Lung (tissue), 16 donors: ENCODE data around the gene KRTAP9-4. TPM values are rescaled to one million over a fixed set of nuclear protein-coding genes. Genes with fewer than 3 reads are reported as not detected.
A peak's percentile ranks its signal among the peaks of the same experiment; 100 is the strongest.
"Not testable (repeated sequence)": the region's sequence is repeated elsewhere in the genome, so short reads cannot be mapped to it uniquely, and the experiment has no call there.

Experiments used
- ATAC-seq: fragments of 200-7000 bp; cut with Tn5 transposase; one replicate; pipeline ENCODE4 v1.9.1; 2020; ENCODE audit warnings: moderate number of reproducible peaks; ENCODE audit not compliant: insufficient read depth, low FRiP score
- DNase-seq, 3 donors: peaks; one replicate each; pipeline ENCODE4 v3.0.0-alpha.2; 2013 to 2017
- H3K27ac ChIP-seq, 2 donors: one replicate each; pipeline ENCODE4 v1.5.1; 2013; ENCODE audit warnings: mild to moderate bottlenecking in 2 of 2, moderate library complexity in 2 of 2, control low read depth in 1 of 2, inconsistent platforms in 1 of 2, low read depth in 1 of 2, low read length in 1 of 2
- H3K27me3 ChIP-seq, 3 donors: one replicate each; pipeline ENCODE4 v1.5.1; 2013; ENCODE audit warnings: low read length in 2 of 3; ENCODE audit not compliant: control insufficient read depth in 3 of 3, insufficient read depth in 3 of 3
- H3K36me3 ChIP-seq, 4 donors: one replicate each; pipeline ENCODE4 v1.5.1; 2013; ENCODE audit warnings: low read length in 4 of 4, mild to moderate bottlenecking in 1 of 4, moderate library complexity in 1 of 4; ENCODE audit not compliant: control insufficient read depth in 4 of 4, insufficient read depth in 4 of 4
- H3K4me1 ChIP-seq, 5 donors: one replicate each; pipeline ENCODE4 v1.5.1; 2013; ENCODE audit warnings: low read length in 5 of 5, mild to moderate bottlenecking in 2 of 5, moderate library complexity in 1 of 5; ENCODE audit not compliant: control insufficient read depth in 5 of 5, insufficient read depth in 5 of 5
- H3K4me3 ChIP-seq: one replicate; pipeline ENCODE4 v1.5.1; 2013; ENCODE audit warnings: mild to moderate bottlenecking, control low read depth, moderate library complexity
- H3K9ac ChIP-seq, 2 donors: one replicate each; pipeline ENCODE4 v1.5.1; 2013; ENCODE audit warnings: low read length in 2 of 2, control low read depth in 1 of 2; ENCODE audit not compliant: insufficient read depth in 1 of 2
- H3K9me3 ChIP-seq, 4 donors: one replicate each; pipeline ENCODE4 v1.5.1; 2013; ENCODE audit warnings: low read length in 3 of 4, mild to moderate bottlenecking in 1 of 4, moderate library complexity in 1 of 4; ENCODE audit not compliant: control insufficient read depth in 4 of 4, insufficient read depth in 3 of 4
- CTCF ChIP-seq: IDR thresholded peaks from 2 replicates; pipeline ENCODE4 v1.5.1; 2012; ENCODE audit warnings: mild to moderate bottlenecking; ENCODE audit errors: control extremely low read depth, extremely low read depth
- WGBS, 2 donors: extraction: QIAGEN DNeasy Blood & Tissue Kit; methylation state at CpG; one replicate each; pipeline ENCODE4 v1.1.7; 2013; 5-methylcytosine and 5-hydroxymethylcytosine counted together
- long read RNA-seq, 5 donors: transcript quantifications; one replicate each; lab custom pipeline, GENCODE V29; 2026
- polyA plus RNA-seq, 2 donors: library from polyadenylated mRNA; stranded (reverse); fragments of 200-250 nt; gene quantifications; one replicate each; pipeline ENCODE4 v1.2.1, GENCODE V29; 2013
- total RNA-seq, 2 donors: library from RNA; depleted of rRNA in 1 of 2; stranded (reverse); fragments of >200 nt in 1 of 2; gene quantifications; one replicate each; pipeline ENCODE4 v1.2.1, GENCODE V29; 2014 to 2021
- donor health status: control.
- donor health status: control.
- donor health status: Bipolar disorder and iron deficiency.
- donor health status: healthy.
- donor health status: DM: yes; HTN: yes; CAD: no.

KRTAP9-4 gene
- total RNA-seq (not detected), polyA plus RNA-seq (not detected)
- long read RNA-seq, donor 1 = 0 reads
- long read RNA-seq, donor 2 = 0 reads
- long read RNA-seq, donor 3 = 0 reads
- long read RNA-seq, donor 4 = 0 reads
- long read RNA-seq, donor 5 = 0 reads

- H3K9me3 ChIP-seq, ATAC-seq, H3K27ac ChIP-seq, H3K27me3 ChIP-seq, H3K4me1 ChIP-seq, H3K9ac ChIP-seq, DNase-seq, H3K4me3 ChIP-seq, H3K36me3 ChIP-seq: not testable (repeated sequence)
- WGBS, 2 donors = 67 to 77% methylated on average over 2 of the region's 2 CpGs
Measured at GRCh38 chr17:41249637-41250240, at the start of gene KRTAP9-4. KRTAP9-4 (plus strand) TSS chr17:41249687; CDS start chr17:41249721, 34 bp downstream.

GRCh38 chr17:41211845-41212466 is 37.5 kb upstream of the KRTAP9-4 start:
- ATAC-seq = no peak
- no peaks in the 10 kb centered on the region for H3K27me3 ChIP-seq
- DNase-seq = peak in 1 of 3 donors; percentile 2
- H3K4me3 ChIP-seq = no peak overlapping the region
- H3K4me1 ChIP-seq = no peaks in the 10 kb centered on the region
- no peak for TF ChIP-seq CTCF
- 47 to 68% methylated on average over 1 of the region's 1 CpG for WGBS, 2 donors
- no peak overlapping the region for H3K27ac ChIP-seq
- no peak overlapping the region for H3K9ac ChIP-seq
- H3K36me3 ChIP-seq = no peaks in the 10 kb centered on the region
- H3K9me3 ChIP-seq = peaks cover 0 to 5% (median 0%) of the 10 kb centered on the region in 4 donors

GRCh38 chr17:41212524-41213169 is 36.8 kb upstream of the KRTAP9-4 start:
- ATAC-seq (no peak), DNase-seq (no peak)
- Histone ChIP-seq H3K4me3 (no peak overlapping the region), H3K4me1 (no peaks in the 10 kb centered on the region), H3K9ac (no peak overlapping the region), H3K9me3 (peaks cover 0 to 5% (median 0%) of the 10 kb centered on the region in 4 donors), H3K36me3 (no peaks in the 10 kb centered on the region), H3K27ac (no peak overlapping the region), H3K27me3 (no peaks in the 10 kb centered on the region)
- no peak for TF ChIP-seq CTCF
- WGBS, 2 donors = 75 to 80% methylated on average over 7 of the region's 7 CpGs

GRCh38 chr17:41215681-41216080 is 33.8 kb upstream of the KRTAP9-4 start:
- Histone ChIP-seq H3K36me3 (no peaks in the 10 kb centered on the region), H3K27me3 (no peaks in the 10 kb centered on the region), H3K9ac (no peak overlapping the region), H3K4me1 (no peaks in the 10 kb centered on the region), H3K9me3 (peaks cover 0 to 5% (median 1%) of the 10 kb centered on the region in 4 donors), H3K4me3 (no peak overlapping the region), H3K27ac (no peak overlapping the region)
- DNase-seq (no peak), ATAC-seq (no peak)
- whole genome bisulfite sequencing, 2 donors = 75 to 86% methylated on average over 1 of the region's 1 CpG
- TF ChIP-seq CTCF = no peak
